Measurements from ENCODE around the gene FOXN1.

Gene FOXN1

GRCh38 chr17:28524476-28525424, 18.6 kb downstream of the FOXN1 start:
- peak; percentile 96 to 97 for DNase-seq (ENCODE audit: low read depth in 1 of 2, low spot score in 1 of 2)

GRCh38 chr17:28526381-28526780, 20.2 kb downstream of the FOXN1 start:
- in situ Hi-C loops (cut with HindIII; ENCODE audit: low pct_unique_long_range_greater_than_20kb, low sequenced_read_pairs) = no loop called here
- no peak for DNase-seq (ENCODE audit: low read depth in 1 of 2, low spot score in 1 of 2)
- TF ChIP-seq JUND (IDR thresholded peaks at IDR 0.05; ENCODE audit: low read depth) = no peak

More at GRCh38 chr17:28524476-28525424, 18.6 kb downstream of the FOXN1 start:
- in situ Hi-C loops (cut with HindIII; ENCODE audit: low pct_unique_long_range_greater_than_20kb, low sequenced_read_pairs) = no loop called here
- TF ChIP-seq JUND (IDR thresholded peaks at IDR 0.05; ENCODE audit: low read depth) = no peak

DNA sequence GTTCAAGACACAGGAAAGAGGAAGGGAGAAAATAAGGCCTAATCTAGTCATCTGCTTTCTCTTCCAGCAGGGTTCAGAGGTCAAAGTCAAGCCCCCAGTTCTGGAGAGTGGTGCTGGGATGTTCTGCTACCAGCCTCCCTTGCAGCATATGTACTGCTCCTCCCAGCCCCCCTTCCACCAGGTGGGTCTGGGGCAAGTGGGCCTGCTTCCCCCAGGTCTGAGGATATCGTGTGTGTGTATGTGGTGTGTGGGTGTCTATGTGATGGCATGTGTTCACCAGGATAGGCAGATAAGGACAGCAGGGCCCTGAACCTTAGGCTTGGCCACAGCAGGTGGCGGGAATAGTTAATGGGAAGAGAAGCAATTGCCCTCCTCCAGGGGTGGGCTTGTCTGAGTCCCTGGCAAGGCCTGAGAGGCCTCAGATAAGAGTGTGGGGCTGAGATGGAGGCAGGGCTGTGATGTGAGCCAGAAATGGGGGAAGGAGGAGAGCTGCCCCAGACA, 21.1 kb downstream of the FOXN1 start:
- no peak for DNase-seq (ENCODE audit: low read depth in 1 of 2, low spot score in 1 of 2)
- in situ Hi-C loops (cut with HindIII; ENCODE audit: low pct_unique_long_range_greater_than_20kb, low sequenced_read_pairs) = no loop called here
- TF ChIP-seq JUND (IDR thresholded peaks at IDR 0.05; ENCODE audit: low read depth) = no peak

DNA sequence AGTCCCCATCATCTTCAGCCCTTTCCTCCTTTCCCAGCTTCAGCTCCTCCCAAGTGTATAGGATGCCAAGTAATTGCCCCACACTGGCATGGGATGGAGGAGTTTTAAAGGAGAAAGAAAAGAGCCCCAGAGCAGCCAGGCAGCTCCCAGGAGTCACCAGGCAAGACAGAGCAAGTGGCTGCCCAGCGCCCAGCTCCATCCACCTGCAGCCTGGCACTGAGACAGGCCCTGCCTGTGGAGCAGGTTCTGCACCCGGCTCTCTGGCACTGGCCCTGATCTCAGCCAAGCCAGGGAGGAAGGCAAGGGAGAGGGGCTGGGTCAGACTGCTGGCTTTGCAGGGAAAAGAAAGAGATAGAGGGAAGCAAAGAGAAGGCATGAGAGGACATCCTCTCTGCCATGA, 21.7 kb downstream of the FOXN1 start:
- in situ Hi-C loops (cut with HindIII; ENCODE audit: low pct_unique_long_range_greater_than_20kb, low sequenced_read_pairs) = no loop called here
- peak; percentile 94 to 95 for DNase-seq (ENCODE audit: low read depth in 1 of 2, low spot score in 1 of 2)
- no peak for TF ChIP-seq JUND (IDR thresholded peaks at IDR 0.05; ENCODE audit: low read depth)

DNA sequence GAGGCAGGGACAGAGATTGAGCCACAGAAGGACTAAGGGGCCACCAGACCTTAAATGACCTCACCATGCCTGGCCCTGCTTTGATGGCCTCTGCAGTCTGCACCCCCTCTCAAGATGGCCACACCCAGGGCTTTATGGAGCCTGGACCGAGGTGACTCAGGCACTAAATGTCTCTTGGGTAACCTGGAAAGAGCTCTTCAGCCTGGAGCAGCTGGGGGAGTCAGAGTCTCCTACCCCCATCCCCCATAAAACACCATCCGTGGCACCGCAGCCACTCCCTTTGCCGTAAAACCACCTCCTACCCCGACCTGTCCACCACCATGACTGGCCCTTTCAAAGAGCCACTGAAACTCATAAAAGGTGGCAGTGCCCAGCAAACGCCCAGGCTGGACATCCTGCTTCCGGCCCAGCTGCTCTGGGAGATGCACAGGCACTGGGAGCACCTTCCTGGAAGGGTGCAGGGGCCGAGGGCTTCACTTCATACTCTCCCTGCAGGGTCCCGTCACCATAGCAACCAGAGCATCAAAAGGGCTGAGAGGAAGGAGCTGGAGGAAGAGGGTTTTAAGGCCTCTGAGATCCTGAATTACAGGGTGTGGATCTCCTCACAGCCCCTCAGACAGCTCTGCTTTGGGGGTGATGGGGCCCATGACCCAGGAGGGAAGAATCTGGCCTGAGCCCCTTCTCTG, 22.3 kb downstream of the FOXN1 start:
- in situ Hi-C loops (cut with HindIII; ENCODE audit: low pct_unique_long_range_greater_than_20kb, low sequenced_read_pairs) = no loop called here

GRCh38 chr17:28529013-28529400, 22.9 kb downstream of the FOXN1 start:
- TF ChIP-seq JUND (IDR thresholded peaks at IDR 0.05; ENCODE audit: low read depth) = no peak
- in situ Hi-C loops (cut with HindIII; ENCODE audit: low pct_unique_long_range_greater_than_20kb, low sequenced_read_pairs) = no loop called here
- DNase-seq (ENCODE audit: low read depth in 1 of 2, low spot score in 1 of 2) = no peak

More for the DNA sequence above, 22.3 kb downstream of the FOXN1 start:
- TF ChIP-seq JUND (IDR thresholded peaks at IDR 0.05; ENCODE audit: low read depth) = no peak
- DNase-seq (ENCODE audit: low read depth in 1 of 2, low spot score in 1 of 2) = no peak

DNA sequence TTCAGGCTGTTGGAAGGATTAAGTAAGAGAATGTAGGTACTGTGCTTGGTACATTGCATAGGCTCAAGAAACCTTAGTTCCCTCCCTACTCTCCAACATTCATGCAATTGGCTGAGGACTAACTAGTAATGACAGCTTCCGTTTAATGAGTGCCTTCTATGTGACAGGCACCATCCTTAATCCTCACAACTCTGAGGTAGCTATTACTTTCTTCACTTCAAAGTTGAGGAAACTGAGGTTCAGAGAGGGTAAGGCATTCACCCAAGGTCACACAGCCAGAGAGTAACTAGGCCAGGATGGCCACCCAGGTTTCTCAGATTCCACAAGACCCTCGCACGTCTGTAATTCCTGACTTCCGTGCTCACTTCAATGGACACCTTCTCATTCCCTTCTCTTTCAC, 24.1 kb downstream of the FOXN1 start:
- TF ChIP-seq JUND (IDR thresholded peaks at IDR 0.05; ENCODE audit: low read depth) = no peak
- in situ Hi-C loops (cut with HindIII; ENCODE audit: low pct_unique_long_range_greater_than_20kb, low sequenced_read_pairs) = no loop called here
- DNase-seq (ENCODE audit: low read depth in 1 of 2, low spot score in 1 of 2) = no peak

GRCh38 chr17:28530926-28531325, 24.8 kb downstream of the FOXN1 start:
- TF ChIP-seq JUND (IDR thresholded peaks at IDR 0.05; ENCODE audit: low read depth) = no peak
- in situ Hi-C loops (cut with HindIII; ENCODE audit: low pct_unique_long_range_greater_than_20kb, low sequenced_read_pairs) = no loop called here
- DNase-seq (ENCODE audit: low read depth in 1 of 2, low spot score in 1 of 2) = no peak

DNA sequence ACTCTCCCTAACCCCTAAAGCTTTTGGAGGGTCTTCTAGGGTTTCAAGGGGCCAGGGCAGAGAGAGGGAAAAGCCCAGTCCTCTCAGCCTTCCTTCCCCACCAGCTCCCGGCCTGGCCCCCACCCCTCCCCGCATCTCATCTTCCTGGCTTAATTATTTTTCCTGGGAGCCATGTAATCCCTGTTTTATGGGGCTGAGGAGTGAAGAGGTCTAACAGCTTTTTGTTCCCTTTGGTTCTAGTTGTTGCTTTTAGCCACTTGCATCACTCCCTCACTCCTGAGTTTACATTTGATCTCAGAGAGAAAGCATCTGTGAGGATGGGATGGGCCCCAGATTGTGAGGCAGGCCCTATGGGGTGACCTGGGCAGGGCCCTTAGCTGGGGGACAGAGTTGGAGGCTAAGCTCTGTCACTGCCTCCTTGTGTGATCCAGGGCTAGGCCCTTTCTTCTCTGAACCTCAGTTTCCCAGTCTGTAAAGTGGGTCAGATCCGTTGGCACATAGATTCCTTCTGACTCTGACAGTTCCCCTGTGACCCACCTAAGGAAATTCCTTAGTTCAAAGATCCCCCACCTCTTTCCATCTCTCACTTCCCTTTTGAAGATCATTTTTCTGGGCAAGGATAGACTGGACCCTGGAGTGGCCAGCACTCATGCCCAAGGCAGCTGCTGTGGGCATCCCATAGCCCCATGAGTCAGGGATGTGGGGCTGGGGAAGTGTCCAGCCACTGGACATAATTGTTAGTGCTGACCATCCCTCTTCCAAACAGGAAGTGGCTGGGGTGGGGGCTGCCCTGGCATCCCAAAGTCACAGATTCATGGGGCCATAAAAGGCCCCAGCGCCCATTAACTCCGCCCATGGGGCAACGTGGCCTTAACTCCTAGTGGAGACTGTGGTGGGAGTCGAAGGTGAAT, 26.2 kb downstream of the FOXN1 start:
- no peak for DNase-seq (ENCODE audit: low read depth in 1 of 2, low spot score in 1 of 2)
- in situ Hi-C loops (cut with HindIII; ENCODE audit: low pct_unique_long_range_greater_than_20kb, low sequenced_read_pairs) = no loop called here
- no peak for TF ChIP-seq JUND (IDR thresholded peaks at IDR 0.05; ENCODE audit: low read depth)

GRCh38 chr17:28533091-28533807, 27.1 kb downstream of the FOXN1 start:
- in situ Hi-C loops (cut with HindIII; ENCODE audit: low pct_unique_long_range_greater_than_20kb, low sequenced_read_pairs) = no loop called here
- no peak for DNase-seq (ENCODE audit: low read depth in 1 of 2, low spot score in 1 of 2)
- no peak for TF ChIP-seq JUND (IDR thresholded peaks at IDR 0.05; ENCODE audit: low read depth)

- no peak for DNase-seq (ENCODE audit: low read depth in 1 of 2, low spot score in 1 of 2)
- no peak for TF ChIP-seq JUND (IDR thresholded peaks at IDR 0.05; ENCODE audit: low read depth)
- in situ Hi-C loops (cut with HindIII; ENCODE audit: low pct_unique_long_range_greater_than_20kb, low sequenced_read_pairs) = no loop called here
Measured at GRCh38 chr17:28534740-28535375, 28.7 kb downstream of the FOXN1 start.

Measured in T47D (cell line).